ENCODE results near the gene NDUFB1.

Gene NDUFB1

DNA sequence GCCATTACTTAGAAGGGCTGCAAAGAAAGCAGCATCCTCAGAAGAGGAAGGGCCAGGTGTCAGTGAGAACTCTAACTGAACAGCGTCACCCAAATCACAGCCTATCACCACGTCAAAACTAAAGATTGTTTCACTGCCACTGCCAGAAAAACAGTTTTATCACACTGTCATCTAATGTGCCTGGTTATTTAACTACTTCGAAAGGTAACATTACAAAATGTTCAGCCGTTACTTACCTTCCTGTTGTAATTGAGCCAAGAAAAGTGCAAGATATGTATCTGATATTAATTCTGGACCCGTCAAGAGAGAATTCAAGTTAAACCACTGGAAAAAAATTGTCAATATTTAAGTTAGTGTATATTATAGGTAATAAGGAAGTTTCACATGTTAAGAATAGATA lies 33.0 kb downstream of the NDUFB1 start:
- H3K9me2 ChIP-seq (replicated peaks; ENCODE audit: control insufficient read depth, low read length), result no peaks in the 10 kb centered on the region
- H3K4me1 ChIP-seq (ENCODE audit: control insufficient read depth, low read length), result no peaks in the 10 kb centered on the region
- no peak overlapping the region for H3K27ac ChIP-seq (ENCODE audit: low read depth, low read length)
- no peaks in the 10 kb centered on the region for H4K20me1 ChIP-seq (ENCODE audit: control insufficient read depth, insufficient read depth, low read depth, low read length)
- H3K4me2 ChIP-seq (ENCODE audit: low read length), result no peak overlapping the region
- TF ChIP-seq, protein P1, sequence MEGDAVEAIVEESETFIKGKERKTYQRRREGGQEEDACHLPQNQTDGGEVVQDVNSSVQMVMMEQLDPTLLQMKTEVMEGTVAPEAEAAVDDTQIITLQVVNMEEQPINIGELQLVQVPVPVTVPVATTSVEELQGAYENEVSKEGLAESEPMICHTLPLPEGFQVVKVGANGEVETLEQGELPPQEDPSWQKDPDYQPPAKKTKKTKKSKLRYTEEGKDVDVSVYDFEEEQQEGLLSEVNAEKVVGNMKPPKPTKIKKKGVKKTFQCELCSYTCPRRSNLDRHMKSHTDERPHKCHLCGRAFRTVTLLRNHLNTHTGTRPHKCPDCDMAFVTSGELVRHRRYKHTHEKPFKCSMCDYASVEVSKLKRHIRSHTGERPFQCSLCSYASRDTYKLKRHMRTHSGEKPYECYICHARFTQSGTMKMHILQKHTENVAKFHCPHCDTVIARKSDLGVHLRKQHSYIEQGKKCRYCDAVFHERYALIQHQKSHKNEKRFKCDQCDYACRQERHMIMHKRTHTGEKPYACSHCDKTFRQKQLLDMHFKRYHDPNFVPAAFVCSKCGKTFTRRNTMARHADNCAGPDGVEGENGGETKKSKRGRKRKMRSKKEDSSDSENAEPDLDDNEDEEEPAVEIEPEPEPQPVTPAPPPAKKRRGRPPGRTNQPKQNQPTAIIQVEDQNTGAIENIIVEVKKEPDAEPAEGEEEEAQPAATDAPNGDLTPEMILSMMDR (IDR thresholded peaks at IDR 0.05; ENCODE audit: low read depth, low read length, poor library complexity, severe bottlenecking), result no peak
- TF ChIP-seq EZH2phosphoT487 (IDR thresholded peaks at IDR 0.05; ENCODE audit: borderline replicate concordance, low read length), result no peak
- no peaks in the 10 kb centered on the region for H3F3A ChIP-seq (ENCODE audit: control insufficient read depth, insufficient read depth)
- H3K27me3 ChIP-seq (ENCODE audit: control insufficient read depth, low read length), result no peaks in the 10 kb centered on the region
- no peak overlapping the region for H3K4me3 ChIP-seq (ENCODE audit: low read length)
- peaks cover 7% of the 10 kb centered on the region for H3K36me3 ChIP-seq (ENCODE audit: control insufficient read depth, low read length)
- H3K9me3 ChIP-seq (ENCODE audit: control insufficient read depth, insufficient read depth, low read length), result no peaks in the 10 kb centered on the region
- no peaks in the 10 kb centered on the region for H3K79me2 ChIP-seq (ENCODE audit: control insufficient read depth, low read length)

DNA sequence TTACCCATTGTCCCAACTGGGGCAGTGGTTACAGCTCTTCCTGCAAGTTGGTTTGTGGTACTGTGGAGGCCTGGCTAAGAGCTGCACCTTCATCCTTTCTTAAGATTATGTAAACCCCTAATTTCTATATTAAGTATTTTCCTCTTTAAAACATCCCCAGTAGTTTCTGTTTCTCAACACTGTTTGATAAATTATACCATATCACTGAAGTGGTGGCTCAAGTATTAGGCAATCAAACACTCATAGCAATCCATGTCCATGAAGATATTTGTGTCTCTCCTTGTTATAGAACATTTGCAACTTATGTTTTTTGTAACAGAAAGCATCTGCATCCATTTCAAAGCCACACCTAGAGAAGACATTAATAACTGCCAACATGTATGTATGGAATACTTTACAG lies 47.0 kb downstream of the NDUFB1 start:
- TF ChIP-seq, protein P1 (IDR thresholded peaks at IDR 0.05; ENCODE audit: low read depth, low read length, poor library complexity, severe bottlenecking), result no peak
- no peak for TF ChIP-seq EZH2phosphoT487 (IDR thresholded peaks at IDR 0.05; ENCODE audit: borderline replicate concordance, low read length)
- Histone ChIP-seq H4K20me1 (ENCODE audit: control insufficient read depth, insufficient read depth, low read depth, low read length) (no peaks in the 10 kb centered on the region), H3K36me3 (ENCODE audit: control insufficient read depth, low read length) (peaks cover 23% of the 10 kb centered on the region), H3K4me2 (ENCODE audit: low read length) (no peak overlapping the region), H3K27ac (ENCODE audit: low read depth, low read length) (no peak overlapping the region), H3K9me2 (replicated peaks; ENCODE audit: control insufficient read depth, low read length) (no peaks in the 10 kb centered on the region), H3K27me3 (ENCODE audit: control insufficient read depth, low read length) (no peaks in the 10 kb centered on the region), H3F3A (ENCODE audit: control insufficient read depth, insufficient read depth) (no peaks in the 10 kb centered on the region), H3K79me2 (ENCODE audit: control insufficient read depth, low read length) (no peaks in the 10 kb centered on the region), H3K4me3 (ENCODE audit: low read length) (no peak overlapping the region), H3K4me1 (ENCODE audit: control insufficient read depth, low read length) (no peaks in the 10 kb centered on the region), H3K9me3 (ENCODE audit: control insufficient read depth, insufficient read depth, low read length) (no peaks in the 10 kb centered on the region)
